CD4-positive, alpha-beta T cell (primary cell): ENCODE results near the gene PDGFC. TPM values are rescaled to one million over a fixed set of nuclear protein-coding genes. Genes with fewer than 3 reads are reported as not detected.

Experiments used
- ATAC-seq: fragments of 200-7000 bp; cut with Tn5 transposase; one replicate; pipeline ENCODE4 v1.10.0; 2022; ENCODE audit warnings: mild to moderate bottlenecking; ENCODE audit not compliant: poor library complexity
- CTCF ChIA-PET: fragments of 350-600 bp; sonication (Branson Sonifier 250); formaldehyde crosslinking; loops from one replicate; lab custom pipeline; 2021; ENCODE audit warnings: antibody characterized with exemption, inconsistent platforms; lab: Charles Lee
- POLR2A ChIA-PET: fragments of 350-600 bp; sonication (Branson Sonifier 250); formaldehyde crosslinking; loops from one replicate; lab custom pipeline; 2021; ENCODE audit warnings: antibody characterized with exemption, inconsistent platforms; lab: Charles Lee
- DNase-seq, 14 experiments: peaks; one replicate each; pipeline ENCODE4 v3.0.0-alpha.2; 2013 to 2020; ENCODE audit warnings: mixed read lengths in 2 of 14
- H3K27ac ChIP-seq, 2 donors: one replicate each; pipeline versions ENCODE4 v1.5.1 to v1.7.0; 2013; ENCODE audit warnings: low read length in 2 of 2, low read depth in 1 of 2, mild to moderate bottlenecking in 1 of 2
- H3K27me3 ChIP-seq, 2 experiments: 1 replicate in 1 of 2; 2 replicates in 1 of 2; pipeline versions ENCODE4 v1.6.1 to v1.7.0; 2013; ENCODE audit warnings: low read length in 2 of 2, control low read depth in 1 of 2, mild to moderate bottlenecking in 1 of 2, moderate library complexity in 1 of 2; ENCODE audit not compliant: insufficient read depth in 2 of 2, control insufficient read depth in 1 of 2
- H3K36me3 ChIP-seq: one replicate; pipeline ENCODE4 v1.6.1; 2013; ENCODE audit warnings: low read length, control low read depth; ENCODE audit not compliant: insufficient read depth
- H3K4me1 ChIP-seq: one replicate; pipeline ENCODE4 v1.6.1; 2013; ENCODE audit warnings: low read length, control low read depth; ENCODE audit not compliant: insufficient read depth
- H3K4me3 ChIP-seq: one replicate; pipeline ENCODE4 v1.5.1; 2013; ENCODE audit warnings: mild to moderate bottlenecking, low read length, moderate library complexity
- H3K9me3 ChIP-seq, 2 experiments: 1 replicate in 1 of 2; 2 replicates in 1 of 2; pipeline versions ENCODE4 v1.6.1 to v1.7.0; 2013; ENCODE audit warnings: low read length in 2 of 2, mild to moderate bottlenecking in 2 of 2, control low read depth in 1 of 2, moderate library complexity in 1 of 2; ENCODE audit not compliant: control insufficient read depth in 1 of 2, insufficient read depth in 1 of 2
- H3K27ac Mint-ChIP-seq: one replicate; pipeline ENCODE4 v1.8.0; 2020; ENCODE audit warnings: mixed read lengths
- H3K27me3 Mint-ChIP-seq: one replicate; pipeline ENCODE4 v1.8.0; 2021; ENCODE audit warnings: mixed read lengths
- H3K36me3 Mint-ChIP-seq: one replicate; pipeline ENCODE4 v1.8.0; 2021; ENCODE audit warnings: low read depth, mixed read lengths
- H3K4me1 Mint-ChIP-seq: one replicate; pipeline ENCODE4 v1.8.0; 2021; ENCODE audit warnings: low read depth, mixed read lengths
- H3K4me3 Mint-ChIP-seq: one replicate; pipeline ENCODE4 v1.8.0; 2020; ENCODE audit warnings: mild to moderate bottlenecking, mixed read lengths
- H3K9me3 Mint-ChIP-seq: one replicate; pipeline ENCODE4 v1.8.0; 2020; ENCODE audit warnings: mixed read lengths
- CTCF ChIP-seq: fragments of 200-600 bp; IDR thresholded peaks from one replicate; pipeline ENCODE4 v1.8.0; 2022; ENCODE audit warnings: antibody characterized with exemption, mild to moderate bottlenecking
- intact Hi-C, 2 experiments: fragments of 100-400 bp; cut with DNase I in 1 of 2; cut with micrococcal nuclease in 1 of 2; formaldehyde crosslinking; loops; one replicate each; pipeline versions ENCODE4 v1.15.1 to v1.9.0; 2023 to 2025; cut with DNase I, micrococcal nuclease
- total RNA-seq, 174 experiments: library from RNA in 2 of 174; stranded (reverse) in 2 of 174; gene quantifications; one replicate each; pipeline ENCODE4 v1.2.3 and lab custom pipeline; 2021 to 2026

The PDGFC gene
- total RNA-seq, 2 experiments from 2014 or later, result not detected

DNA sequence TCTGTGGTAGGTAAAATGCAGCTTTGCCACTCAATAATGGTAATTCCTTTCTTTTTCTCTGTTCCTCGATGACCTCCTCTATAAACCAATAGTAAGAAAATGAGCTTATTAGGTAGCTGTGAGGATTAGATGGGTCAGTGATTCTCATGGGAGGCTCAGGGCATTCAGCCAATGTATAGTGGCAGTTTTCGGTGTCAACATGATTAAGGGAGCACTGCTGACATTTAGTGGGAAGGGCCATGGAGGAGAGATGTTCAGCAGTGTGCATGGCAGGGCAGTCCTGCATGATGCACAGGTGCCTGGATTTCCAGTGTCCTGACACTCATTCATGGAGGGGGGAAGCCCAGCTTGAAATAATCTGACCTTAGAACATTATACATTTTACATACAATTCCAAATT, 232.8 kb downstream of the PDGFC start:
- intact Hi-C loops, result no loop called here
- H3K27ac Mint-ChIP-seq, result no peak overlapping the region
- Histone ChIP-seq H3K27me3 (no peaks in the 10 kb centered on the region), H3K36me3 (no peaks in the 10 kb centered on the region), H3K9me3 (peaks cover 0 to 3% of the 10 kb centered on the region in 2 experiments), H3K4me3 (no peak overlapping the region), H3K4me1 (no peaks in the 10 kb centered on the region), H3K27ac (no peak overlapping the region)
- H3K27me3 Mint-ChIP-seq, result no peaks in the 10 kb centered on the region
- no peak overlapping the region for H3K4me3 Mint-ChIP-seq
- ChIA-PET CTCF (no interaction called here), POLR2A (no interaction called here)
- ATAC-seq (no peak), DNase-seq (no peak)
- H3K4me1 Mint-ChIP-seq, result no peaks in the 10 kb centered on the region
- no peak for TF ChIP-seq CTCF
- H3K36me3 Mint-ChIP-seq, result no peaks in the 10 kb centered on the region
- H3K9me3 Mint-ChIP-seq, result peaks cover 11% of the 10 kb centered on the region

DNA sequence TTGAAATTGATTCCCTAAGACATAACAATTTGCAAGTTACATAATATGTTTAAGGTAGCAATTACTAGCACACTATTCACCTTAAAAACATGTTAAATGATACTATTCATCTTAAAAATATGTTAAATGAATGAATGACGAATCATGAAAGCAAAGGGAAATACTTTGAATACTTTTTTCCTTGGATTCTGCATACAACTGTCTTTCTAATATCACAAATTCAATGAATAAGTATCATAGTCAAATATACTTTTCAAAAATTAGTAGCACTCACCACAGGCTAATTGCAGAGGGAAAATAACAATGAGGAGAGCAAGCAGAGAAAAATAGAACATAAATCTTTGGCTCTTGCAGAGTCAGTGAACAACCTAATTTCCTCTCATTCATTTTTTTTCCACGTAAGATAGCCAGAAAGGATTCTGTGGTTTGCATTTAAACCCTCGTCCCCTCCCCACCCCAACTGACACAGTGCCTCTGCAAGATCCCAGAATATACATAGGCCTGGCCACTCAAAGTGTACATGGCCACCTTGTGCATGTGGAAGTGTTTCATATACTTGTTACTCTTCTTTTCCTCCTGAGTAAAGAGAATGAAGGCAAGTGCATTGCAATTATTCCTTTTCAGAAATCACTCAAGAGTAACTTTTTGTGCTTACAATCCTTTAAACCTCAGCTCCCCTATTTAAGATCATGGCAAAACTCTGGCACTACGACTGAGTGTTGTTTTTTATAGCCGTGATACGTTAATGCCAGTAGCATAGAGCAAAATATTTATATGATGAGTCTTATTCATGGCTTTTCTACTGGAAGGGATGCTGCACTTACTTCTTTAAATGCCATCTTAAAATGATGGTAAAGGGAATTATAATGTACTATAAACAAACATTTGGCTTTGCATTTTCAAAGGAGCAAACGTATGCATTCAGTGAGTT, 236.4 kb downstream of the PDGFC start:
- ATAC-seq, result no peak
- Mint-ChIP-seq H3K27me3 (no peaks in the 10 kb centered on the region), H3K27ac (no peak overlapping the region), H3K4me1 (no peaks in the 10 kb centered on the region), H3K4me3 (no peak overlapping the region), H3K36me3 (no peaks in the 10 kb centered on the region), H3K9me3 (peaks cover 13% of the 10 kb centered on the region)
- intact Hi-C loops, result no loop called here
- Histone ChIP-seq H3K4me1 (no peaks in the 10 kb centered on the region), H3K27ac (no peak overlapping the region), H3K9me3 (peaks cover 0 to 3% of the 10 kb centered on the region in 2 experiments), H3K4me3 (no peak overlapping the region), H3K36me3 (no peaks in the 10 kb centered on the region), H3K27me3 (no peaks in the 10 kb centered on the region)
- DNase-seq, result no peak
- no peak for TF ChIP-seq CTCF
- ChIA-PET POLR2A (no interaction called here), CTCF (no interaction called here)

DNA sequence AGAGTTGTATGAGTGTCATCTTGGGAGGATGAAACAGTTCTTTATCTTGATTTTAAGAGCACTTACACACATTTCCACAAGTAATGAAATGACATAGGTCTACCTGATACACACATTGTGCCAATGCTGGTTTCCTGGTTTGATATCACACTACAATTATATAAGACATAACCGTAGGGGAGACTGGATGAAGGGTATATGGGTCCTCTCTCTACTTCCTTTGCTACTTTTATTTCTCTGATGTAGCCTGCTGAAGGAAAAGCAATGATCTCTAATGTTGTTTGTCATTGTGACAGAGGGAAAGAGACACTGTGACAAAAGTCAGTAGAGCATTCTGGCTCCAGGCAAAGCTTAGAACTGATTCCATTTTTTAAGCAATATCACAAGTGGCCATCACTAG, 238.0 kb downstream of the PDGFC start:
- DNase-seq, result no peak
- Histone ChIP-seq H3K9me3 (peaks cover 0 to 3% of the 10 kb centered on the region in 2 experiments), H3K4me1 (no peaks in the 10 kb centered on the region), H3K36me3 (no peaks in the 10 kb centered on the region), H3K27me3 (no peaks in the 10 kb centered on the region), H3K4me3 (no peak overlapping the region), H3K27ac (no peak overlapping the region)
- H3K36me3 Mint-ChIP-seq, result no peaks in the 10 kb centered on the region
- no peak for ATAC-seq
- H3K27me3 Mint-ChIP-seq, result no peaks in the 10 kb centered on the region
- no peak overlapping the region for H3K4me3 Mint-ChIP-seq
- H3K9me3 Mint-ChIP-seq, result peaks cover 14% of the 10 kb centered on the region
- H3K27ac Mint-ChIP-seq, result no peak overlapping the region
- ChIA-PET CTCF (no interaction called here), POLR2A (no interaction called here)
- intact Hi-C loops, result no loop called here
- no peak for TF ChIP-seq CTCF
- H3K4me1 Mint-ChIP-seq, result no peaks in the 10 kb centered on the region
